GM12878 (cell line): ENCODE data around the gene WASF2. TPM values are rescaled to one million over a fixed set of nuclear protein-coding genes. Genes with fewer than 3 reads are reported as not detected.

Experiments used
- ATAC-seq: fragments of 200-7000 bp; cut with Tn5 transposase; 3 replicates; pipeline ENCODE4 v1.9.1; 2020; ENCODE audit warnings: mild to moderate bottlenecking, moderate library complexity
- BruUV-seq: library from RNA; stranded (reverse); fragments of 400-500 nt; replicated peaks from 2 replicates; lab custom pipeline; 2021; lab: Mats Ljungman, UMichigan
- CTCF ChIA-PET: fragments of 300-600 bp; sonication (Branson Sonifier 250); formaldehyde crosslinking; extraction: SDS; loops from one replicate; lab custom pipeline; 2021; ENCODE audit warnings: inconsistent platforms; lab: Yijun Ruan, JAX
- POLR2A ChIA-PET: fragments of 350-600 bp; formaldehyde crosslinking; extraction: SDS; loops from one replicate; lab custom pipeline; 2021; ENCODE audit warnings: inconsistent platforms; lab: Charles Lee
- RAD21 ChIA-PET: fragments of 300-600 bp; sonication (Branson Sonifier 250); formaldehyde crosslinking; loops from one replicate; lab custom pipeline; 2023; ENCODE audit warnings: antibody characterized with exemption; ENCODE audit not compliant: unreplicated experiment; lab: Charles Lee
- SMC1A ChIA-PET: fragments of 300-600 bp; sonication (Branson Sonifier 250); formaldehyde crosslinking; loops from one replicate; lab custom pipeline; 2023; ENCODE audit not compliant: unreplicated experiment, uncharacterized antibody; lab: Charles Lee
- DNase-seq: peaks from one replicate; pipeline ENCODE4 v3.0.0-alpha.2; 2011; ENCODE audit warnings: low read depth, low spot score
- FAIRE-seq: peaks from 3 replicates; lab custom pipeline; 2011; peaks lifted over from hg19 to GRCh38; lab: Jason Lieb, UNC
- H2AFZ ChIP-seq: 2 replicates; pipeline ENCODE4 v1.6.0; 2011; ENCODE audit warnings: low read depth, low read length, control low read depth; ENCODE audit not compliant: control insufficient read depth
- H3K27ac ChIP-seq: 2 replicates; pipeline ENCODE4 v1.5.1; 2011; ENCODE audit warnings: control low read depth; ENCODE audit not compliant: control insufficient read depth, insufficient read depth
- H3K27me3 ChIP-seq, 2 experiments: replicated peaks in 1 of 2; 2 replicates each; pipeline versions ENCODE4 v1.6.0 to v1.6.1; 2011; ENCODE audit warnings: low read length in 1 of 2; ENCODE audit not compliant: control insufficient read depth in 2 of 2, insufficient read depth in 2 of 2
- H3K36me3 ChIP-seq, 2 experiments: 2 replicates each; pipeline ENCODE4 v1.5.1; 2011; ENCODE audit warnings: low read length in 1 of 2; ENCODE audit not compliant: control insufficient read depth in 2 of 2, insufficient read depth in 2 of 2
- H3K4me1 ChIP-seq: 2 replicates; pipeline ENCODE4 v1.6.1; 2011; ENCODE audit warnings: mild to moderate bottlenecking, low read length, moderate library complexity, mixed read lengths; ENCODE audit not compliant: control insufficient read depth, insufficient read depth
- H3K4me2 ChIP-seq: 2 replicates; pipeline ENCODE4 v1.6.0; 2011; ENCODE audit warnings: control low read depth; ENCODE audit not compliant: control insufficient read depth, insufficient read depth
- H3K4me3 ChIP-seq: fragments of 200-600 bp; sonication (generic); 2 replicates; pipeline ENCODE4 v1.5.1; 2016
- H3K79me2 ChIP-seq: 2 replicates; pipeline ENCODE4 v1.6.0; 2011; ENCODE audit warnings: low read length; ENCODE audit not compliant: control insufficient read depth, insufficient read depth
- H3K9ac ChIP-seq: 2 replicates; pipeline ENCODE4 v1.8.0; 2011; ENCODE audit warnings: low read length, control low read depth, mixed read lengths; ENCODE audit not compliant: control insufficient read depth, insufficient read depth
- H3K9me3 ChIP-seq: replicated peaks from 3 replicates; pipeline ENCODE4 v1.5.1; 2011; ENCODE audit warnings: mild to moderate bottlenecking, low read length; ENCODE audit not compliant: control insufficient read depth, insufficient read depth
- H4K20me1 ChIP-seq: 2 replicates; pipeline ENCODE4 v1.6.0; 2011; ENCODE audit not compliant: control insufficient read depth, insufficient read depth
- ATF7 ChIP-seq: fragments of 450-650 bp; IDR thresholded peaks from 2 replicates; pipeline ENCODE4 v1.6.1; 2016; ENCODE audit warnings: low read depth, mild to moderate bottlenecking
- CEBPZ ChIP-seq: fragments of 150-350 bp; IDR thresholded peaks from 2 replicates; pipeline ENCODE4 v1.6.1; 2016; ENCODE audit warnings: low read depth, low read length
- ESRRA ChIP-seq: IDR thresholded peaks from 2 replicates; pipeline ENCODE4 v1.6.1; 2012; ENCODE audit warnings: mild to moderate bottlenecking, low read length, improper control_type of control experiment
- MTA3 ChIP-seq: IDR thresholded peaks from 2 replicates; pipeline ENCODE4 v1.6.1; 2012; ENCODE audit warnings: low read length, inconsistent platforms, borderline replicate concordance
- RUNX3 ChIP-seq: IDR thresholded peaks from 2 replicates; pipeline ENCODE4 v1.6.1; 2012; ENCODE audit warnings: low read length, inconsistent platforms
- SIX5 ChIP-seq: IDR thresholded peaks from 2 replicates; pipeline ENCODE4 v1.6.1; 2011; ENCODE audit warnings: mild to moderate bottlenecking, low read depth, low read length, moderate library complexity; ENCODE audit not compliant: severe bottlenecking
- STAT1 ChIP-seq: fragments of 450-650 bp; conservative IDR thresholded peaks from 2 replicates; pipeline ENCODE4 v1.6.1; 2014; ENCODE audit warnings: antibody characterized with exemption, mild to moderate bottlenecking
- STAT3 ChIP-seq: IDR thresholded peaks from 2 replicates; pipeline ENCODE4 v1.6.1; 2011; ENCODE audit warnings: low read depth, low read length, improper control_type of control experiment
- YY1 ChIP-seq: IDR thresholded peaks from 2 replicates; pipeline ENCODE4 v1.6.1; 2011; ENCODE audit warnings: low read depth, mild to moderate bottlenecking, low read length
- ZNF207 ChIP-seq: fragments of 450-650 bp; IDR thresholded peaks from 2 replicates; pipeline ENCODE4 v1.6.1; 2014; ENCODE audit warnings: antibody characterized with exemption, mild to moderate bottlenecking, borderline replicate concordance
- ZNF384 ChIP-seq: IDR thresholded peaks from 2 replicates; pipeline ENCODE4 v1.6.1; 2012; ENCODE audit warnings: low read depth, mild to moderate bottlenecking, low read length, improper control_type of control experiment, borderline replicate concordance
- WGBS: methylation state at CpG from one replicate; pipeline ENCODE4 v1.1.6; 2016; ENCODE audit warnings: low lambda C conversion rate; ENCODE audit not compliant: insufficient replicate concordance, insufficient coverage; ENCODE audit errors: missing lambda C conversion rate; 5-methylcytosine and 5-hydroxymethylcytosine counted together
- in situ Hi-C: fragments of 300-500 bp; cut with MboI; formaldehyde crosslinking; loops from 9 replicates; pipeline ENCODE4 v1.14.3; 2018; ENCODE audit warnings: mixed read lengths
- intact Hi-C: fragments of 100-400 bp; cut with micrococcal nuclease; formaldehyde crosslinking; loops from one replicate; pipeline ENCODE4 v1.14.2; 2022; ENCODE audit not compliant: unreplicated experiment
- polyA plus RNA-seq, 11 experiments: library from polyadenylated mRNA; depleted of rRNA in 4 of 11; unstranded in 6 of 11; stranded (reverse) in 5 of 11; fragments of >200 nt; fragmentation: Nextera tagmentation in 4 of 11; fragmentation: Illumina TruSeq in 1 of 11; extraction: Ambion mirVana in 4 of 11; extraction: Trizol in 1 of 11; gene quantifications; 1 replicate in 1 of 11; 2 replicates in 10 of 11; pipeline versions ENCODE4 v1.2.1 to v1.2.3, GENCODE V29; 2011 to 2016; ENCODE audit warnings: inconsistent platforms in 2 of 11, missing spikeins in 2 of 11, low read depth in 1 of 11
- total RNA-seq, 4 experiments: library from RNA; depleted of rRNA in 3 of 4; stranded (reverse); fragments of >200 nt in 3 of 4; fragmentation: Illumina TruSeq in 1 of 4; extraction: Trizol in 1 of 4; gene quantifications; 2 replicates each; pipeline versions ENCODE4 v1.2.1 to v1.2.3, GENCODE V29; 2013 to 2021
- TF ChIP-seq, protein P1 (sequence below): fragments of 450-650 bp; IDR thresholded peaks from 2 replicates; pipeline ENCODE4 v1.6.1; 2017; ENCODE audit warnings: mild to moderate bottlenecking, moderate library complexity
- TF ChIP-seq, protein P2 (sequence below): fragments of 450-650 bp; IDR thresholded peaks from 2 replicates; pipeline ENCODE4 v1.6.1; 2017; ENCODE audit warnings: antibody characterized with exemption, mild to moderate bottlenecking, moderate library complexity

WASF2 gene
- total and polyA plus RNA-seq, 10 of the 15 experiments (the other 5 are each of a cell fraction or from before 2014, with no cell fraction given), result 7.0 to 111 (median 37.1) TPM

GRCh38 chr1:27431601-27431940 is 58.4 kb downstream of the WASF2 start:
- ChIA-PET RAD21 (interaction anchor here (1.0 to 6.3 kb wide), 7 partner anchors 9 to 174 kb away, joined by 3 to 47 read pairs (median 5); no protein-coding TSS in a partner anchor), POLR2A (interaction anchor here (0.8 to 5.4 kb wide), 4 partner anchors 12 to 85 kb away, joined by 3 to 43 read pairs (median 4); no protein-coding TSS in a partner anchor), CTCF (interaction anchor here (1.0 to 18.9 kb wide), 6 partner anchors 8 to 50 kb away, joined by 3 to 240 read pairs (median 8); no protein-coding TSS in a partner anchor), SMC1A (interaction anchor here (0.6 to 22.2 kb wide), 7 partner anchors 12 to 234 kb away, joined by 3 to 470 read pairs (median 13); no protein-coding TSS in a partner anchor)
- in situ Hi-C loops (no loop called here), intact Hi-C loops (no loop called here)
- DNase-seq, result no peak
- Histone ChIP-seq H3K4me2 (peak overlapping the region; percentile 17; the same call in 1 of the 2 replicates), H3K27me3 (no peaks in the 10 kb centered on the region), H4K20me1 (no peaks in the 10 kb centered on the region), H3K4me3 (peak overlapping the region; percentile 12; the same call in 1 of the 2 replicates), H2AFZ (no peak overlapping the region), H3K36me3 (peaks cover 6 to 16% of the 10 kb centered on the region in 2 experiments), H3K79me2 (peaks cover 89% of the 10 kb centered on the region), H3K27ac (peak overlapping the region; percentile 59), H3K4me1 (peaks cover 80% of the 10 kb centered on the region), H3K9ac (no peak overlapping the region), H3K9me3 (no peaks in the 10 kb centered on the region)
- BruUV-seq, result no TSS peak
- no peak; the same call in 2 of the 3 replicates for ATAC-seq
- WGBS, result 51% methylated on average over 2 of the region's 2 CpGs
- TF ChIP-seq STAT1, result no peak
- no peak for TF ChIP-seq ESRRA
- TF ChIP-seq RUNX3, result no peak
- TF ChIP-seq ZNF207, result no peak
- TF ChIP-seq STAT3, result no peak
- no peak for TF ChIP-seq ZNF384
- TF ChIP-seq ATF7, result no peak
- TF ChIP-seq, protein P1, sequence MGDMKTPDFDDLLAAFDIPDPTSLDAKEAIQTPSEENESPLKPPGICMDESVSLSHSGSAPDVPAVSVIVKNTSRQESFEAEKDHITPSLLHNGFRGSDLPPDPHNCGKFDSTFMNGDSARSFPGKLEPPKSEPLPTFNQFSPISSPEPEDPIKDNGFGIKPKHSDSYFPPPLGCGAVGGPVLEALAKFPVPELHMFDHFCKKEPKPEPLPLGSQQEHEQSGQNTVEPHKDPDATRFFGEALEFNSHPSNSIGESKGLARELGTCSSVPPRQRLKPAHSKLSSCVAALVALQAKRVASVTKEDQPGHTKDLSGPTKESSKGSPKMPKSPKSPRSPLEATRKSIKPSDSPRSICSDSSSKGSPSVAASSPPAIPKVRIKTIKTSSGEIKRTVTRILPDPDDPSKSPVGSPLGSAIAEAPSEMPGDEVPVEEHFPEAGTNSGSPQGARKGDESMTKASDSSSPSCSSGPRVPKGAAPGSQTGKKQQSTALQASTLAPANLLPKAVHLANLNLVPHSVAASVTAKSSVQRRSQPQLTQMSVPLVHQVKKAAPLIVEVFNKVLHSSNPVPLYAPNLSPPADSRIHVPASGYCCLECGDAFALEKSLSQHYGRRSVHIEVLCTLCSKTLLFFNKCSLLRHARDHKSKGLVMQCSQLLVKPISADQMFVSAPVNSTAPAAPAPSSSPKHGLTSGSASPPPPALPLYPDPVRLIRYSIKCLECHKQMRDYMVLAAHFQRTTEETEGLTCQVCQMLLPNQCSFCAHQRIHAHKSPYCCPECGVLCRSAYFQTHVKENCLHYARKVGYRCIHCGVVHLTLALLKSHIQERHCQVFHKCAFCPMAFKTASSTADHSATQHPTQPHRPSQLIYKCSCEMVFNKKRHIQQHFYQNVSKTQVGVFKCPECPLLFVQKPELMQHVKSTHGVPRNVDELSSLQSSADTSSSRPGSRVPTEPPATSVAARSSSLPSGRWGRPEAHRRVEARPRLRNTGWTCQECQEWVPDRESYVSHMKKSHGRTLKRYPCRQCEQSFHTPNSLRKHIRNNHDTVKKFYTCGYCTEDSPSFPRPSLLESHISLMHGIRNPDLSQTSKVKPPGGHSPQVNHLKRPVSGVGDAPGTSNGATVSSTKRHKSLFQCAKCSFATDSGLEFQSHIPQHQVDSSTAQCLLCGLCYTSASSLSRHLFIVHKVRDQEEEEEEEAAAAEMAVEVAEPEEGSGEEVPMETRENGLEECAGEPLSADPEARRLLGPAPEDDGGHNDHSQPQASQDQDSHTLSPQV, result no peak
- TF ChIP-seq SIX5, result no peak
- TF ChIP-seq MTA3, result no peak
- no peak for TF ChIP-seq YY1
- no peak for TF ChIP-seq CEBPZ
- TF ChIP-seq, protein P2, sequence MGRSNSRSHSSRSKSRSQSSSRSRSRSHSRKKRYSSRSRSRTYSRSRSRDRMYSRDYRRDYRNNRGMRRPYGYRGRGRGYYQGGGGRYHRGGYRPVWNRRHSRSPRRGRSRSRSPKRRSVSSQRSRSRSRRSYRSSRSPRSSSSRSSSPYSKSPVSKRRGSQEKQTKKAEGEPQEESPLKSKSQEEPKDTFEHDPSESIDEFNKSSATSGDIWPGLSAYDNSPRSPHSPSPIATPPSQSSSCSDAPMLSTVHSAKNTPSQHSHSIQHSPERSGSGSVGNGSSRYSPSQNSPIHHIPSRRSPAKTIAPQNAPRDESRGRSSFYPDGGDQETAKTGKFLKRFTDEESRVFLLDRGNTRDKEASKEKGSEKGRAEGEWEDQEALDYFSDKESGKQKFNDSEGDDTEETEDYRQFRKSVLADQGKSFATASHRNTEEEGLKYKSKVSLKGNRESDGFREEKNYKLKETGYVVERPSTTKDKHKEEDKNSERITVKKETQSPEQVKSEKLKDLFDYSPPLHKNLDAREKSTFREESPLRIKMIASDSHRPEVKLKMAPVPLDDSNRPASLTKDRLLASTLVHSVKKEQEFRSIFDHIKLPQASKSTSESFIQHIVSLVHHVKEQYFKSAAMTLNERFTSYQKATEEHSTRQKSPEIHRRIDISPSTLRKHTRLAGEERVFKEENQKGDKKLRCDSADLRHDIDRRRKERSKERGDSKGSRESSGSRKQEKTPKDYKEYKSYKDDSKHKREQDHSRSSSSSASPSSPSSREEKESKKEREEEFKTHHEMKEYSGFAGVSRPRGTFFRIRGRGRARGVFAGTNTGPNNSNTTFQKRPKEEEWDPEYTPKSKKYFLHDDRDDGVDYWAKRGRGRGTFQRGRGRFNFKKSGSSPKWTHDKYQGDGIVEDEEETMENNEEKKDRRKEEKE, result no peak
- FAIRE-seq, result no peak
